T-helper 2 cell treated with Interferon-gamma antibody and Interleukin-4, amounts not matched to agents 100 ng/mL and 5 ng/mL, for 36 hours (primary cell): ENCODE results near the gene PRR32. TPM values are rescaled to one million over a fixed set of nuclear protein-coding genes. Genes with fewer than 3 reads are reported as not detected.
"Not testable (repeated sequence)": the region's sequence is repeated elsewhere in the genome, so short reads cannot be mapped to it uniquely, and the experiment has no call there.

ENCODE experiments used
- intact Hi-C: fragments of 100-400 bp; cut with micrococcal nuclease; formaldehyde crosslinking; loops from one replicate; pipeline ENCODE4 v1.15.1; 2023
- total RNA-seq: library from RNA; stranded (reverse); gene quantifications from 2 replicates; pipeline ENCODE4 v1.2.3, GENCODE V29; 2022

Gene PRR32, protein sequence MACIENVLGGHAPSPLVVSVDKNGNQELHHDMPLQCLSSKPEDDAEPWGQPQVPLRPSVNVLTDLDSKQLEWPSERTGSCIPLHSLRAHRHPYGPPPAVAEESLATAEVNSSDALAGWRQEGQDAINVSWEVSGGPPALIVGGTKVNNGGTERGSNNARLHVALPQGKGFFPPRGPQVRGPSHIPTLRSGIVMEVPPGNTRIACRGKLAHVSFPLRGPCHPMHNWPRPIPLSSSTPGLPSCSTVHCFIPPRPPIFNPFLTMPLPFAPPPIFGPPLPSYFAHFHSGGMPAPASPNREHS
- not detected in 2 replicates for total RNA-seq

DNA sequence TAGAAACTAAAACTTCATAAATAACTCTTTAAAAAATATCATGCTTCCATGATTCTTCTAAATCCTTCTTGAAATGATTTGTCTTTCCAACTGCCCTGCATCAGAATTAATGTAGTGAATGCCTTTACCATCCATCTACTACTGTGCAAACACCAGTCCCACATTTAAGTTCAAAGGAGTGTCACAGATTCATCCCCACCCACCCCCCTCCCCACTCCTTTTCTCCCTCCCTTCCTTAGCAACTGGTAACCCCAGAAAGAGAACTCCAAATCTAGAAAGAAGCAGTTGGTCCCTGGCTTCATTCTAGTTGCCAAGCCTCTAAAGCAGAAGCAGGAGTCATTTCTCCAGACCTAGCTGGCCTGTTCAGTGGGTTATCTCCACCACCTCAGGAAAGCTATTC lies at the start of gene PRR32:
Gene PRR32 (plus strand): TSS at position 301 of the 400 bp plus-strand sequence. CDS start 115 bp downstream, outside the sequence.
- intact Hi-C loops: no loop called here

DNA sequence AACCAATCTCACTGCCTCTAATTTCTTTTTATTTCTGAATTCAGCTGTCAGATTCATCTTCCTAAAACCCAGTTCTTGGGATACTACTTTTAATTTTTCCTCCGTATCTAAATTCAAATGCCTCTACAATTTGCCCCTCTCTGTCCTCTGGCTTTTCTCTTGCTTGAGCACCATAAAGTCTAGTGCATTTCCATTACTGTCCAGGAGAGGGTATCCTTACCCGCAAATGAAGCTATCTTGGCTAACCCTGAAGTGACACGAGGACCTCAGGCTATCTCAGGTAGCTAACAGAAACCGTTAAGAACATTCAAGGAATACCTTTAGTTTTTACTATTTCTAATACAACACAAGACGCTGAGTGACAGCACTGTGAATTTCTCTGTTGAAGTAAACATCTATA lies 49.4 kb upstream of the PRR32 start:
- intact Hi-C loops: no loop called here

DNA sequence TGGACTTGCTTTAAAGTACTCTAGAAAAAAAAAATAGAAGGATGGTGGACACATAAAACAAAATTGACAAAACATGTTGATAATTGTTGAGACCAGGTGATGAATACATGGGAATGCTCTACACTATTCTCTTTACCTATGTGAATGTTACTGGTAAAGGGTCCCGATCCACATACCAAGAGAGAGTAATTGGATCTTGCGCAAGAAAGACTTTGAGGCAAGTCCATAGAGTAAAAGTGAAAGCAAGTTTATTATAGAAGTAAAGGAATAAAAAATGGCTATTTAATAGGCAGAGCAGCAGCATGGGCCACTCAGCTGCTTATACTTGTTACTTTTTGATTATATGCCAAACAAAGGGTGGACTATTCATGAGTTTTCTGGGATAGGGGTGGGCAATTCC lies 34.0 kb upstream of the PRR32 start:
- intact Hi-C loops: no loop called here

DNA sequence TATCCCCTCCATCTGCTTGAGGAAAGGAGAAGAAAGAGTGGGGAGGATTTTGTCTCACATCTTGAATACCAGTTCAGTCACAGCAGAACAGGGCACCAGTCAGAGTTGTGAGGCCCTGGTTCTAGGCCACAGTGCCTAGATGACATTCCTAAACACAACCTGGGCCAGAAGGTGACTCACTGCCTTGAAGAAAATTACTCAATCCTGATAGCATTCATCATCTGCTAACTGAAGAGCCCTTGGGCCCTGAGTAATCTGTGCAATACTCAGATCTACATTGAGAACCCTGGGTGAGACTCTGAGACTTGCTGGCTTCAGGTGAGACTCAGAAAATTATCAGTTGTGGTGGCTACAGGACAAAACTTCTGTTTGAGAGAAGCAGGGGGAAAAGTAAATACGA lies 20.5 kb upstream of the PRR32 start:
- intact Hi-C loops: no loop called here

DNA sequence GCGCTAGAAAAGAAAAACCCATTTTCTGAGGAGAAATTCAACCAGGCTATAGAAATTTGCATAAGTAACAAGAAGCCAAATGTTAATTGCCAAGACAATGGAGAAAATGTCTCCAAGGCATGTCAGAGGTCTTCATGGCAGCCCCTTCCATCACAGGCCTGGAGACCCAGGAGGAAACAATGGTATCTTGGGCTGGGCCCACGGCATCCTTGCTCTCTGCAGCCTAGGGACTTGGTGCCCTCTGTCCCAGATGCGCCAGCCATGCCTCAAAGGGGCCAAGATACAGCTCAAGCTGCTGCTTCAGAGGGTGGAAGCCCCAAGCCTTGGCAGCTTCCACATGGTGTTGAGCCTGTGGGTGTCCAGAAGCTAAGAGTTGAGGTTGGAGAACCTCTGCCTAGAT lies 12.7 kb upstream of the PRR32 start:
- intact Hi-C loops: not testable (repeated sequence)

DNA sequence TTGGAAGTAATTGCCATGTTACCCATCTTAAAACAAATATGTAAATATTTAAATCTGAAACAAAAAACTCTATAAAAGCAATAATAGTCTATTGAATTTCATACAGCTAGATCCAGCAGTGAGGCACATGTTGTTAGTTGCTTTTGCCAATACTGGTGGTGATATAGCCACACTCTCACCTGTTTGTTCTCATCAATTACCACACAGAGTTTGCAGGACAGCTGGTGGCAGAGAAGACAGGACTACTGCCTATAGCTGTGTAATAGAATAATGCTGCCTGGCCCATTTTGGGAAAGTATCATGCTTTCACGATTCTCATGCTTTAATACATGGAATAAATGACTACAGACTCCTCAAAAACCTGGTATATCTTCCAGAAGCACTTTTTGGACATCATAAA lies 3.7 kb upstream of the PRR32 start:
- intact Hi-C loops: no loop called here

DNA sequence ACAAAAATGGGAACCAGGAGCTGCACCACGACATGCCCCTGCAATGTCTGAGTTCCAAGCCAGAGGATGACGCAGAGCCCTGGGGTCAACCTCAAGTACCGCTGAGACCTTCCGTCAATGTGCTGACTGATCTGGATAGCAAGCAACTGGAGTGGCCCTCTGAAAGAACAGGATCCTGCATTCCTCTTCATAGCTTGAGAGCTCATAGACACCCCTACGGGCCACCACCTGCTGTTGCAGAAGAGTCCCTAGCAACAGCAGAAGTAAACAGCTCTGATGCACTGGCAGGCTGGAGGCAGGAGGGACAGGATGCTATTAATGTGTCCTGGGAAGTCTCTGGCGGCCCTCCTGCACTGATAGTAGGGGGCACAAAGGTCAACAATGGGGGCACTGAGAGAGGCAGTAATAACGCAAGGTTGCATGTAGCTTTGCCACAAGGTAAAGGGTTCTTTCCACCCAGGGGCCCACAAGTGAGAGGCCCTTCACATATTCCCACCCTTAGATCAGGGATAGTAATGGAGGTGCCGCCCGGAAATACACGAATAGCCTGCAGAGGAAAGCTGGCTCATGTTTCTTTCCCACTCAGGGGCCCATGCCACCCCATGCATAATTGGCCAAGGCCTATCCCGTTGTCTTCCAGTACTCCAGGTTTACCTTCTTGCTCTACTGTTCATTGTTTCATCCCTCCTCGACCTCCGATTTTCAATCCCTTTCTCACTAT lies 1.3 kb downstream of the PRR32 start:
- intact Hi-C loops: no loop called here

DNA sequence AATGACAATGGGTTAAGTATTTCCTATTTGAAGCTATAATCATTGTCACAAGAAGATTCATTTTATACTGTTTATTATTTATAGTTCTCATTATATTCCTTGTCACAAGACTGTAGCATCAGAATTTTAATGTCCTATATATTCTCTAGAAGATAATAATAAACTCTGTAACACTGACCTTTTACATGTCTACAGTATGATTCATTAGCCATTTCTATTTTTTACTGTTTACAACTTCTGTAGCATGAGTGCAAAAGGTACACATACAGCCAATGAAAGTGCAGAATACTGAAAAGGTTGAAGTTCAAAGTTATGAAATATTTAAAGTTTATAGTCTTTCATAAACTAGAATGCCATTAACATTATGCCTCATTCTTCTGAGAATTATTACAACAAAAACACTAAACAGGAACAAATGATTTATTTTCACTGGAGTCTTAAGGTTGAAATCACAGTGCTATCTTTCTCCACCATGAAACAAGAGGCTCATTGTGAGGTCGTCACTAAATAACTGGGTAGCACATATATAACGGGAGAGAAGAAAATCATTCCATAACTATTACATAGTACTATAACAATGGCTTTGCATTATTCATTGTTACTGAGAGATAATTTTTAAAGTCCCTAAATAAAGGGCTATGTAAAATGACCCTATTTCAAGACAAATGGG lies 4.9 kb downstream of the PRR32 start:
- intact Hi-C loops: no loop called here

DNA sequence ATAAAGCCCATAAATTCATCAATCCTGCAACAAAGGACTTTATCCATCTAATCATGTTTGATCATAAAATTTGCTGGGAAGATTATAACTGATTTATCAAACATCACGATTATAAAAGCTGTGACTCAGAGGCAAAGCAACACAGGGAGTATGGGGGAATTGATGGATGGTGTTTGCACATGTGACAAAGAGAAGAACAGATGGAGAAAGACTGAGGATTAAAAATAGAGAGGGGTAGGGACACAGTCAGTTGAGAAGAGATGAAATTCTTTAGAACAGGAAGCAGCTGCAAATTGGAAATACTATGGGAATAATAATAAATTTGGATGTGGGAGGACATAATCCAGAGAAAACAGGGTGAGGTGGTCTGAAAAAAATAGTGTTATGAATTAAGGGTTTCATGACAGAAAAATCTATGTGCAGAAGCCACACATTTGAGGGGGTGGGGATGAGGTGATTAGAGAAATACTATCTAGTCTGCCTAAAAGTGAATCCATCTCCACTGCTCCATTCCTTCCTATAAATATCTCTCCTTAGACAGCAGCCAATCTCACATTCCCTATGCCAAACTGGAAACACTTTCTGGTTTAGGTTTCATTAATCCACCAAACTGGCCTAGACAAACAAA lies 6.2 kb downstream of the PRR32 start:
- intact Hi-C loops: no loop called here

DNA sequence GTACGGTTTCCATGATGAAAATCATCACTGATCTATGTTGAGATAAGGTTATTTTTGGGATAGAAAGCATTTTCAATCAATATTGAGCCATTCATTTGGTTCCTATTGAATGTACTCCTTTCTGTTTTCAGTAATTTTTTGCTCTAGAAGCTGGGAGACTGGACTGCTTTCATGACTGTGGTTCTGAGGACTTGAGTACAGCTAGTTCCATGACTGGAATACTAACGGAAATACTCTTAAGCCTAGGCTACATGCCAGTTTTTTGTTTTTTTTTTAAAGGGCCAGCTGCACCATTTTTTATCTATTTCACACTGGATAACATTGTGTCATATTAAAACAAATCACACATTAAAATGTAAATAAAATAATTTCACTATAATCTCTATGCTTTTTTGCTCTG lies 16.7 kb downstream of the PRR32 start:
- intact Hi-C loops: no loop called here

DNA sequence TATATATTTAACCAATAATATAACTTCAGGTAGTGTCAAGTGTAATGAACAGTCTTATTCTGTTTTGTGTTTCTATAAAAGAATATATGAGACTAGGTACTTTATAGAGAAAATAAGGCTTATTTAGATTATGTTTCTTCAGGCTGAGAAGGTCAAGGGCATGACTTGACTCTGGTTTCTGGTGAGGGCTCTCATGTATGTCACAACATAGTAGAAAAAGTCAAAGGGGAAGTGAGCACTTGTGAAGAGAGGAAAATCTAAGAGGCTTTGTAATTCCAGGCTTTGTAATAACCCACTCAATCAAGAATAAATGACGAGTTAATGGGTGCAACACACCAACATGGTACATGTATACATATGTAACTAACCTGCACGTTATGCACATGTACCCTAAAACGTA lies 27.6 kb downstream of the PRR32 start:
- intact Hi-C loops: no loop called here

DNA sequence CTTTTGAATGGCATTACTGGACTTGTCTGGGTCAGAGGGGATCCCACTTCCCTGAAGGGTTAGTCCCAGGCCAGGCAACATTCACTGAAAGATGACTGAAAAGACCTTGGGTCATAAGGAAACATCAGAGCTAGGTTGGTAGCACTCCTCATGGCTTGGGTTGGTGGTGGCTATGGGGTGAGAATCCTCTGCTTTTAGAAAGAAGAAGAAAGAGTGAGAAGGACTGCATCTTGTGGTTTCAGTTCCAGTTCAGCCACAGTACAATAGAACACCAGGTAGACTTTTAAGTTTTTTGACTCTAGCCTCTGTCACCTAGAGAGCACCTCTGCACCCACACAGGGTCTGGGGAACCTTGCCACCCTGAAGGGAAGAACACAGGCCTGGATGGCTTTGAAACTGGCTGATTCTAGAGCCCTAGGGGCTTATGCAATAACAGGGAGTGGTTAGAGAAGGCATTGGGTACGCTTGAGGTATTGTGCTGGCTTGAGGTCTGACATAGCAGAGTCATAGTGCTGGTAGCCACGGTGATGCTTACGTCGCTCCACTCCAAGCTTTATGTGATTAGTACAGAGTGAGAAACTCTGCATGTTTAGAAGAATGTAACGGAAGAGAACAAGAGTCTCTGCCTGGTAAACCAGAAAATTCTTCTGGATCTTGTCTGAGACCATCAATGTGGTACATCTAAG lies 36.5 kb downstream of the PRR32 start:
- intact Hi-C loops: no loop called here
